Measurements from ENCODE around the gene LRRC4C.
"Not testable (repeated sequence)": the region's sequence is repeated elsewhere in the genome, so short reads cannot be mapped to it uniquely, and the experiment has no call there.

The LRRC4C gene

DNA sequence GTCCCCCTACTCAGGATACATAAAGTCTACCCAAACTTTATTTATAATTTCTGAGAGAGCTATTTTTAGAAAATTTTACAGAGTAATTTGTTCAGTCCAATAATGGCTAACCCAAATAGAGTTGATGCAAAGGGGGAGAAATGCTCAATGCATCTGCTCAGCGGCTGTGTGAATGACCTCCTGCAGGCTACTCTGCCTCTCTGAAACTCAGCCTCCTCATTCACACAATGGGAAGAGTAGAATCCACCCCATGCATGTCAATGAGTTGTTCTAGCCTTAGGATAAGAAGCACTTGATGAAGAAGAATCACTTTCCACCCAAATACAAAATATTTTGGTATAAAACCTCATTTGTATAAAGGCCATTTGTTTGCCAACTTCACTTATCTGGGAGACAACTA is 1204.0 kb downstream of the LRRC4C start:
- no peak for DNase-seq (ENCODE audit: low read depth in 2 of 3, low spot score in 1 of 3)

- no peak for DNase-seq (ENCODE audit: low read depth in 2 of 3, low spot score in 1 of 3)
These were observed 1206.3 kb downstream of the LRRC4C start for GRCh38 chr11:40253166-40253565.

DNA sequence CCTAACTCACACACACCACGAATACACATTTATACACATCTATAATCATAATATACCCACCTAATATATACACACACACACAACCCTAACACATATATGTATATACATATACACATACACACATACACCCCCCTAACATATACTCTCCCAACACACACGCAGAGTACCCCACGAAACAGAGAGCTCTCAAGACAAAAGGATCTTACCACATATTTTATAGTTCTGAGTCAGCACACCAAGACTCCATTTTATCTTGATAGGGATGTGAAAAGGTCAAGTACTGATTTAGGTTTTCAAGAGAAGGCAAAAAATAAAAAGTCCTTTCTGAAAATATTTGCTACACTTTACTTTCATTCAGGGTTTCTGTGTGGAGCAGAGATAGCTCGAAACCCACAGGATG is 1207.2 kb downstream of the LRRC4C start:
- no peak for DNase-seq (ENCODE audit: low read depth in 2 of 3, low spot score in 1 of 3)

DNA sequence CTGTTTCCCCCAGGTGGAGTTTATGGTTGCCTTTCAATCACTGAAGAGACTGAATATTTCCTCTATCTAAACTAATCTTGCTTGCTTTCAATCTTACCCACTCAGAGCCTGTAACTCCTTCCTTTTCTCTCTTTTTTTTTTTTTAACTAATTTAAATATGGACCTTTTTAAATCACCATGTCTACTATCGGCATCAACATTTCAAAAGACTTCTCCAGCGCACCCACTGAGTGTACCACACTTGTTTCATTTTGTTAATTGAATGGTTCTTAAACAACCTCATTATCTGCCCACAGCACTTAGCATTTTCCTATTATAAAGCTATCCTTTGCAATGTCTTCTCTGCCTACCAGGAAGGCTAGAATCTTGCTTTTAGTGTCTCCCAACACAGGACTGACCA is 1212.5 kb downstream of the LRRC4C start:
- DNase-seq (ENCODE audit: low read depth in 2 of 3, low spot score in 1 of 3): no peak

DNA sequence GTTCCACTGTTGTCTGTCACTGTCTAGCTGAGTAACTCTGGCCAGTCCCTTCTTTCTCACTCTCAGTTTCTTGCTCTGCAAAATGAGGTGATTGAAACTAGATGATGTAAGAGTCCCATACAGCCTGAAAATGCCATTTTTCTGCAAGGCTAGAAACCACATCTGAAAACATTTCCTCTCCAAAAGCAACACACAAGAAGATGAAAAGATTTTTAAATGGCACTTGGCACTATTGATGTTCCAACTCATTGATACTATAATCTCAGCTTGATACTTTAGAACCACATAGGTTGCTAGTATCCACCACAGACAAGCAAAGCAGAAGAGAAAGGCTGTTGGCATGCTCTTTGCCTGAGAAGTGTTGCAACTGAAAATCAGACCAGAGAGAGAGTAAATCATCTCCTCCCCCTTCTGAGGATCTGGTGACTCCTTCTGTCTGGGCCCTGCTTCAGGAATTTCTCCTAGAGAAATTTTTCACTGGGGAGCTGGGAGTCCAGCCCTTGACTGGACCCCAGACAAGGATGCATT is 1217.9 kb downstream of the LRRC4C start:
- DNase-seq (ENCODE audit: low read depth in 2 of 3, low spot score in 1 of 3): no peak

DNA sequence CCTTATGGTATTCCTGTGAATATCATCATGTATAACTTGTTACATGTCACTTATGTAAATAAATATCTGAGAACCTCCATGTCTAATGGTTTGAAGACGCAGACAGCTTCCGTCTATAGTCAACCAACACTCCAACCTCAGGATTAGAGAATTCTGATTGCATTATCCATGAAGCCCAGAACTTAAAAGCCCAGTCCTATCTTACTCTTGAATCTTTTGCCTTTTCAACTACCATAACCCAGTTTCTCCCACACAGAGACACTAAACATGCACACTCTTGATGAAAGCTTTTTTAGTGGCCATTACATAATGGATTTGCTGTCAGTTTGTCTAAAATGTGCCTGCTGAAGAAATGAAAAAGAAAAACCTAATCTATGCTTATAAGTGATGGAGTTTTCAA is 1219.2 kb downstream of the LRRC4C start:
- no peak for DNase-seq (ENCODE audit: low read depth in 2 of 3, low spot score in 1 of 3)

- DNase-seq (ENCODE audit: low read depth in 2 of 3, low spot score in 1 of 3): no peak
These were observed 1222.9 kb downstream of the LRRC4C start for GRCh38 chr11:40236526-40236925.

- no peak for DNase-seq (ENCODE audit: low read depth in 2 of 3, low spot score in 1 of 3)
These were observed 1223.6 kb downstream of the LRRC4C start for GRCh38 chr11:40235841-40236240.

DNA sequence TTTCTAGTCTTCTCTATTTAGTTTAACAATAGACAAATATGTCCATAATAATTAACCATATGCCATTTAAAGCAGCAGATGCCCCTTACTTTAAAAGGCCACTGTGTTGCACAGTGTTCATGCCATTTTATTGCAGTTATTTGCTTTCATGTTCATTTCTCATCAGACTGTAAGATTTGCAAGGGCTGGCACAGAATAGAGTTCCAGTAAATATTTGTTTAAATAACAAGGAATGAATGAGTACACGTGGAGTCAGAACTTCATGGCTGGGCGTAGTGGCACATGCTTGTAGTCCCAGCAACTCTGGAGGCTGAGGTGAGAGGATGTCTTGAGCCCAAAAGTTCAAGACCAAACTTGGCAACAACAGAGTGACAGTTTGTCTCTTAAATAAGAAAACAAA is 1228.6 kb downstream of the LRRC4C start:
- DNase-seq (ENCODE audit: low read depth in 2 of 3, low spot score in 1 of 3): no peak

DNA sequence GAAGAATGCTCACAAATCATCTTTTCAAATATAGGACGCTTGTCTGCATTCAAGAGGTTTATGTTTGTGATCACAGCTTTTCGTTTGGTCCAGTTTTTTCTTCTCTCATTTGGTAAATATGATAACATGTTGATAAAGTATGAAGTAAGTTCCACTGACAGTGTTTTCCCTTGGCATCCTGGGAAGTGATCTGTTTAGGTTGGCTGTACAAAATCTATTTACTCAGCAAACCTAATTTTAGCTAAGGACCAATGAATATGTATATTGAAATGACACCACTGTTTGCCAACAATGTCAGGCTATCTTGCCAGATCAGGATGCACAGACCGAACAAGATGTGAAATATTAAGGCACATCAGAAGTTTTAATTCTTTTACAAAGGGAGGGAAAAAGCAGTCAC is 1230.8 kb downstream of the LRRC4C start:
- no peak for DNase-seq (ENCODE audit: low read depth in 2 of 3, low spot score in 1 of 3)

DNA sequence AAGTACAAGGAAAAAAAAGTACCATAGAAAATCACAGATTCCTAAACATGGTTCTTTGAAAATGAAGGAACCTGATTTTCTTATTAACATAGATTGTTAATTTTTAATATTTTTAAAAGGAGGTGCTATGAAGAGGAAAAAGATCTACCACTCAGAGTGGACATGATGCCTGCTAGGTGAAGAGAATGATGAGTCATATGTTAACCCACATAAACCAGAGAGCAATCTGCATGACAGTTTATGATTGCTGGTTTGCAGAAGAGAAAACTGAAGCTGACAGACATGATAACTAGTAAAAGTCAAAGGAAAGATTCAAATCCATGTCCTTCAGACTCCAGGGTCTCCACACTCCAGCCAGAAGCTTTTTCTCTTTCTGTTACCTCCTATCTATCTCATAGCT is 1231.7 kb downstream of the LRRC4C start:
- no peak for DNase-seq (ENCODE audit: low read depth in 2 of 3, low spot score in 1 of 3)

DNA sequence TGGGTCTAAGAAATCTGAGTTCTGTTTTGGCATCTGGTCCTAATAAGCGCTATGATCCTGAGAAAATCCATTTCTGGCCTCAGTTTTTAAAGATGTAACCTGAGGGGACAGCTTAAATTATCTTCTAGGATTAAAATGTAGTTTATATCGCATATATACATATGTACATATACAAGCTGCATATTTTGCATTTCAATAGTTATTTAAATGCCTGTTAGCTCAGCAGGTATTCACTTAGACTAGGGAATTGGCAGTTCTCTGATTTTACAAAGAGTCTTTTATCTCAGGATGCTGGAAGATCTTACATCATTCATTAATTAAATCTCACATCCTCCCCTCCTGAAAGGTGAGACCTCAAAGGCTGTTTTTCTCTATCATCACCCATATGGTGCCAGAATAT is 1232.8 kb downstream of the LRRC4C start:
- DNase-seq (ENCODE audit: low read depth in 2 of 3, low spot score in 1 of 3): no peak

- DNase-seq (ENCODE audit: low read depth in 2 of 3, low spot score in 1 of 3): no peak
These were observed 1235.7 kb downstream of the LRRC4C start for GRCh38 chr11:40223596-40224330.

DNA sequence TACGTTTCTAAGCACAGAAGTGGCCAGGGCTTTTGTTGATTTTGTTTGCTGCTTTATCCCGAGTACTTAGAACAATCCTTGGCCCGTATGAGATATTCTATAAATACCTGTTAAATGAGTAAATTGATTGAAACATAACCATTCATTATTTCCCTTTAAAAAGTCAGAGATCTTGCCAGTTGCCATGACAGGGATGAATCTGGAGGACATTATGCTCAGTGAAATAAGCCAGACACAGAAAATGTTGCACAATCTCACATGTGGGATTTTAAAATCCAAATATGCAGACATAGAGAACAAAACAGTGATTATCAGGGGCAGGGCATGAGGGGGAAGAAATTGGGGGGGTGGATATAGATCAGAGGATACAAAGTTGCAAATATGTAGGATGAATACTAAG is 1240.1 kb downstream of the LRRC4C start:
- DNase-seq (ENCODE audit: low read depth in 2 of 3, low spot score in 1 of 3): no peak

DNA sequence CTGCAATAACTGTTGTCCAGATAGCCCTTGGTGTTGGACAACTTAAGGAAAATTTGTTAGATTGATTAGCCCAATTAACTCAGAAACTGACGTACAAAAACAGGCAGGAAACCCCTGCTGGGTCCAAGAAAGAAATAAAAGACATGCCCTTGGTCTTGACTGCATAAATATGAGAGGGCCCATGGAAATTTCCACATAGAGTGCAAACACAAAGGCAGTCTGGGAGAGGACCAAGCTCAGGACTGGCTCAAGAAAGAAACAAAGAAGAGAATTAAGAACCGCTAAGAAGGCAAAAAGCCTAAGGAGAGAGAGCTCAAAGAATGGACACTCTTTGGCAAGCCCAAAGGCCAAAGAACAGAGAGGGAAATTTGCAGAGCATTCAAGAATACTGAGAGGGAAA is 1243.9 kb downstream of the LRRC4C start:
- no peak for DNase-seq (ENCODE audit: low read depth in 2 of 3, low spot score in 1 of 3)

- DNase-seq (ENCODE audit: low read depth in 2 of 3, low spot score in 1 of 3): no peak
These were observed 1252.0 kb downstream of the LRRC4C start for GRCh38 chr11:40207416-40207815.

- DNase-seq (ENCODE audit: low read depth in 2 of 3, low spot score in 1 of 3): no peak
These were observed 1255.2 kb downstream of the LRRC4C start for GRCh38 chr11:40204228-40204627.

- DNase-seq (ENCODE audit: low read depth in 2 of 3, low spot score in 1 of 3): no peak
These were observed 1255.8 kb downstream of the LRRC4C start for GRCh38 chr11:40203606-40204005.

- no peak for DNase-seq (ENCODE audit: low read depth in 2 of 3, low spot score in 1 of 3)
These were observed 1256.7 kb downstream of the LRRC4C start for GRCh38 chr11:40202589-40203270.

- not testable (repeated sequence) for DNase-seq (ENCODE audit: low read depth in 2 of 3, low spot score in 1 of 3)
These were observed 1266.9 kb downstream of the LRRC4C start for GRCh38 chr11:40192590-40192989.

- DNase-seq (ENCODE audit: low read depth in 2 of 3, low spot score in 1 of 3): no peak
These were observed 1269.2 kb downstream of the LRRC4C start for GRCh38 chr11:40190294-40190693.

- no peak for DNase-seq (ENCODE audit: low read depth in 2 of 3, low spot score in 1 of 3)
These were observed 1270.6 kb downstream of the LRRC4C start for GRCh38 chr11:40188848-40189247.

DNA sequence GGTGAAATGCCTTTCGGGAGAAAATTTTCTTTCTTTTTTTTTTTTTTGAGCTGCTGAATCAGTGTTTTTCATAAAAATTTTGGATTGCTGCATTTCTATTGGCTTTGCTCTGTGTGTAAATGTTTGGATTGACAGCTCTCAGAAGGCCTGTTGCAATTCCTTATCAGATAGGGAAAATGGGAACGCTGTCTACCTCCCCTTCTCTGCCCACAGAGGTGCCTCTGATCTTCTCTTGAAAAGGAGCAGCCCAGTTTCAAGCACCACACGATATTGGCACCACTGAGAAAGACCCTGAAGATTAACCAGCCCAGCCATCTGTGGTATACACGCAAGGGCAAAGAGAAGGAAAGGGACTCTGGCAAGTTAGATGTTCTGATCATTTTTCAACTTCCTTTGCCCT is 1272.2 kb downstream of the LRRC4C start:
- no peak for DNase-seq (ENCODE audit: low read depth in 2 of 3, low spot score in 1 of 3)
